Measurements from ENCODE around the gene ERGIC1. TPM values are rescaled to one million over a fixed set of nuclear protein-coding genes. Genes with fewer than 3 reads are reported as not detected.
A peak's percentile ranks its signal among the peaks of the same experiment; 100 is the strongest.

The ERGIC1 gene
- total and polyA plus RNA-seq, 7 donors = 49.9 to 116 (median 53.9) TPM

- no peak overlapping the region for H3K4me3 ChIP-seq
- H3K4me1 ChIP-seq = peaks cover 62% of the 10 kb centered on the region
- no peak for TF ChIP-seq CTCF (IDR thresholded peaks at IDR 0.05)
- ATAC-seq (no peak), DNase-seq (no peak)
- H3K27me3 ChIP-seq (ENCODE audit: insufficient read depth in 3 of 3, low read length in 2 of 3) = no peaks in the 10 kb centered on the region
- H3K36me3 ChIP-seq (ENCODE audit: insufficient read depth in 1 of 2, low read depth in 1 of 2) = no peaks in the 10 kb centered on the region
- peak overlapping the region; percentile 64 for H3K27ac ChIP-seq
- no peaks in the 10 kb centered on the region for H3K9me3 ChIP-seq
- intact Hi-C loops (cut with DNase I) = no loop called here
- WGBS, 3 donors = 87 to 91% (median 89%) methylated on average over 5 of the region's 5 CpGs
Measured at GRCh38 chr5:172854971-172855370, 20.9 kb downstream of the ERGIC1 start.

- WGBS, 3 donors = 40 to 54% (median 41%) methylated on average over 18 of the region's 18 CpGs
- Histone ChIP-seq H3K4me1 (peaks cover 64% of the 10 kb centered on the region), H3K36me3 (ENCODE audit: insufficient read depth in 1 of 2, low read depth in 1 of 2) (no peaks in the 10 kb centered on the region), H3K4me3 (no peak overlapping the region), H3K9me3 (no peaks in the 10 kb centered on the region), H3K27me3 (ENCODE audit: insufficient read depth in 3 of 3, low read length in 2 of 3) (no peaks in the 10 kb centered on the region), H3K27ac (peak overlapping the region; percentile 64)
- ATAC-seq (peak; percentile 45 to 63 (median 46)), DNase-seq (peak; percentile 68 to 80)
- intact Hi-C loops (cut with DNase I) = no loop called here
- no peak for TF ChIP-seq CTCF (IDR thresholded peaks at IDR 0.05)
Measured at GRCh38 chr5:172855597-172856292, 21.7 kb downstream of the ERGIC1 start.

GRCh38 chr5:172856336-172856735, 22.3 kb downstream of the ERGIC1 start:
- intact Hi-C loops (cut with DNase I) = no loop called here
- Histone ChIP-seq H3K36me3 (ENCODE audit: insufficient read depth in 1 of 2, low read depth in 1 of 2) (no peaks in the 10 kb centered on the region), H3K27me3 (ENCODE audit: insufficient read depth in 3 of 3, low read length in 2 of 3) (no peaks in the 10 kb centered on the region), H3K4me3 (no peak overlapping the region), H3K9me3 (no peaks in the 10 kb centered on the region), H3K27ac (peak overlapping the region; percentile 64), H3K4me1 (peaks cover 69% of the 10 kb centered on the region)
- 90 to 95% (median 93%) methylated on average over 4 of the region's 4 CpGs for WGBS, 3 donors
- no peak for TF ChIP-seq CTCF (IDR thresholded peaks at IDR 0.05)
- ATAC-seq (no peak), DNase-seq (no peak)

GRCh38 chr5:172857982-172858381, 23.9 kb downstream of the ERGIC1 start:
- ATAC-seq = no peak
- Histone ChIP-seq H3K36me3 (ENCODE audit: insufficient read depth in 1 of 2, low read depth in 1 of 2) (no peaks in the 10 kb centered on the region), H3K27ac (peak overlapping the region; percentile 92), H3K4me1 (peaks cover 82% of the 10 kb centered on the region), H3K9me3 (no peaks in the 10 kb centered on the region), H3K4me3 (no peak overlapping the region), H3K27me3 (ENCODE audit: insufficient read depth in 3 of 3, low read length in 2 of 3) (no peaks in the 10 kb centered on the region)
- TF ChIP-seq CTCF (IDR thresholded peaks at IDR 0.05) = no peak
- WGBS, 3 donors = 84 to 90% (median 85%) methylated on average over 7 of the region's 7 CpGs
- no peak for DNase-seq
- intact Hi-C loops (cut with DNase I) = no loop called here
